HepG2 (cell line): ENCODE measurements around the gene GSDME. TPM values are rescaled to one million over a fixed set of nuclear protein-coding genes. Genes with fewer than 3 reads are reported as not detected.

Experiments used
- EP300 ChIP-seq, 3 experiments: sonication (generic) in 1 of 3; formaldehyde crosslinking in 1 of 3; IDR thresholded peaks; 2 replicates each; pipeline versions ENCODE4 v1.5.1 to v1.6.1; 2011 to 2020; ENCODE audit warnings: low read depth in 2 of 3, low read length in 2 of 3, borderline replicate concordance in 1 of 3, improper control_type of control experiment in 1 of 3, mild to moderate bottlenecking in 1 of 3, missing genetic modification reagents in 1 of 3, moderate library complexity in 1 of 3
- GABPB1 ChIP-seq: IDR thresholded peaks from 2 replicates; pipeline ENCODE4 v1.6.1; 2016; ENCODE audit warnings: mild to moderate bottlenecking, missing genetic modification reagents, moderate library complexity, missing compliant biosample characterization
- GLI4 ChIP-seq: sonication (generic); formaldehyde crosslinking; IDR thresholded peaks from 2 replicates; pipeline ENCODE4 v1.5.1; 2020; ENCODE audit warnings: missing genetic modification reagents, mild to moderate bottlenecking, moderate library complexity, borderline replicate concordance
- HES4 ChIP-seq: sonication (generic); formaldehyde crosslinking; IDR thresholded peaks from 2 replicates; pipeline ENCODE4 v1.9.0; 2021; ENCODE audit warnings: mild to moderate bottlenecking, missing genetic modification reagents, borderline replicate concordance
- NCOR1 ChIP-seq: fragments of 200-600 bp; sonication (generic); IDR thresholded peaks from 2 replicates; pipeline ENCODE4 v1.7.0; 2017; ENCODE audit warnings: antibody characterized with exemption, low read length, borderline replicate concordance
- SMC3 ChIP-seq: IDR thresholded peaks from 2 replicates; pipeline ENCODE4 v1.6.1; 2011; ENCODE audit warnings: low read length, improper control_type of control experiment
- ZNF598 ChIP-seq: sonication (generic); formaldehyde crosslinking; IDR thresholded peaks from 2 replicates; pipeline ENCODE4 v1.5.1; 2020; ENCODE audit warnings: mild to moderate bottlenecking, missing genetic modification reagents, borderline replicate concordance
- ZSCAN20 ChIP-seq: sonication (generic); formaldehyde crosslinking; IDR thresholded peaks from 2 replicates; pipeline ENCODE4 v1.4.0; 2020; ENCODE audit warnings: missing genetic modification reagents, mild to moderate bottlenecking, borderline replicate concordance
- ZSCAN30 ChIP-seq: sonication (generic); formaldehyde crosslinking; IDR thresholded peaks from 2 replicates; pipeline ENCODE4 v1.5.0; 2020; ENCODE audit warnings: mild to moderate bottlenecking, missing genetic modification reagents
- polyA plus RNA-seq, 8 experiments: library from polyadenylated mRNA; depleted of rRNA in 3 of 8; stranded (reverse) in 7 of 8; unstranded in 1 of 8; fragments of >200 nt; fragmentation: Illumina TruSeq in 4 of 8; extraction: Trizol in 4 of 8; gene quantifications; 2 replicates each; pipeline versions ENCODE4 v1.2.1 to v1.2.3, GENCODE V29; 2011 to 2016; ENCODE audit warnings: low read depth in 4 of 8, missing spikeins in 1 of 8, mixed read lengths in 1 of 8; ENCODE audit not compliant: insufficient read depth in 1 of 8
- total RNA-seq, 5 experiments: library from RNA; depleted of rRNA; stranded (reverse); fragments of >200 nt; fragmentation: Illumina TruSeq; extraction: Trizol; gene quantifications; 2 replicates each; pipeline ENCODE4 v1.2.3, GENCODE V29; 2016; ENCODE audit warnings: low read depth in 1 of 5
- TF ChIP-seq, protein P1 (sequence below): sonication (generic); formaldehyde crosslinking; IDR thresholded peaks from 2 replicates; pipeline ENCODE4 v1.4.0; 2020; ENCODE audit warnings: mild to moderate bottlenecking, missing genetic modification reagents, borderline replicate concordance
- TF ChIP-seq, protein P2 (sequence below), 2 experiments: fragments of 450-650 bp in 1 of 2; sonication (generic) in 1 of 2; formaldehyde crosslinking; IDR thresholded peaks; 2 replicates each; pipeline versions ENCODE4 v1.5.0 to v1.8.0; 2020 to 2022; ENCODE audit warnings: mild to moderate bottlenecking in 1 of 2, missing genetic modification reagents in 1 of 2
- TF ChIP-seq, protein P3 (sequence below): IDR thresholded peaks from 2 replicates; pipeline ENCODE4 v1.6.1; 2016; ENCODE audit warnings: low read depth, missing genetic modification reagents, missing compliant biosample characterization
- TF ChIP-seq, protein P4 (sequence below): sonication (generic); formaldehyde crosslinking; IDR thresholded peaks from 2 replicates; pipeline ENCODE4 v1.4.0; 2020; ENCODE audit warnings: missing genetic modification reagents

Gene GSDME
- total and polyA plus RNA-seq, 2 of the 13 experiments (the other 11 are each of a cell fraction or from before 2014, with no cell fraction given): 19.2 to 28.2 TPM

DNA sequence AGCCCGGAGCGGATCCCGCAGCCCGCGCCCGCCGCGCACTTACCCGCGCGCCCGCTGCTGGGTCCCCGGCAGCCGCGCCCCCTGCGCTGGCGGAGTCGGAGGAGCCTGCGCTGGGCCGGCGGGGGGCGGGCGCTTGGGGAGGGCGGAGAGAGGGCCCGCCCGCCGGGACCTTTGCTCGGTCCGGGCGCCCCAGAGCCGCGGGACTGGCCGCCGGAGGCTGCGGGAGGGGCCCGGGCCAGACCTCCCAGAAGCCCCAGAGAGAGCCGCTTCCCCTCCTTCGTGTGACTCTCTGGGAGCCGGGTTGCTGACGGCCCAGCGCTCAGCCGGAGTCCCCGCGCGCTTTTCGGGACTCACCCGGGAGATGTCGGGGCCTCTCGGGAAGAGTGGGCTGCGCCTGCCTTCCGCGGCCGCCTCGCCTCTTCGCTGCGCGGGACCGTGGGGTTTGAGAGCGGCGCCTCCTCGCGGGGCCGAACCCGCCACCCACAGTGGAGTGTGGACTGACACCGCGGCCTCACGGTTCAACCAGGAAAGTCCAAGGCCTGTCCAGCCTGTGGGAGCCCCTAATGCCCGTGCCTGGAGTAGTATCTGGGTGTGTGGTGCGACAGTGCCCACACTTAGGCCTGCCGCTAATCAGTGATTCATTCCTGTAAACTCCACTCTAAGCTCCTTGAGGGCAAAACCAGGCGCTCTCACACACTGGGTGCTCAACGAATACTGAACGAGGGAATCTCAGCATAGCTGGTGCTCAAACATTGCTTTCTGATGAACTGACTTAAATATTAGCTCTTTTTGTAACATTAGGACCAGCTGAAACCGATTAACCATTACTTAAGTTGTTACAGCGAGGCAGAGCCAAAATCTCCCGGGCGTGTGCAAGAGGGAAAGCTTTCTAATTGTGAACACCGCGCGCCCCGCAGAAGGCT lies at the start of gene GSDME (continued):
- TF ChIP-seq GLI4 (CRISPR knock-in tag) (no peak), GABPB1 (CRISPR knock-in tag) (peak; percentile 61; the same call in 1 of the 2 replicates), SMC3 (no peak), EP300 (IDR thresholded peaks at IDR 0.05; ENCODE audit: low read depth in 2 of 2, low read length in 2 of 2) (no peak), EP300 (CRISPR knock-in tag; IDR thresholded peaks at IDR 0.05; ENCODE audit: borderline replicate concordance) (no peak), ZNF598 (CRISPR knock-in tag) (0 out of 2 replicates have a peak, but pooled peaks have one; percentile 10), ZSCAN30 (CRISPR knock-in tag) (no peak), NCOR1 (no peak), HES4 (CRISPR knock-in tag) (no peak), ZSCAN20 (0 out of 2 replicates have a peak, but pooled peaks have one; percentile 70)
- TF ChIP-seq, protein P1, sequence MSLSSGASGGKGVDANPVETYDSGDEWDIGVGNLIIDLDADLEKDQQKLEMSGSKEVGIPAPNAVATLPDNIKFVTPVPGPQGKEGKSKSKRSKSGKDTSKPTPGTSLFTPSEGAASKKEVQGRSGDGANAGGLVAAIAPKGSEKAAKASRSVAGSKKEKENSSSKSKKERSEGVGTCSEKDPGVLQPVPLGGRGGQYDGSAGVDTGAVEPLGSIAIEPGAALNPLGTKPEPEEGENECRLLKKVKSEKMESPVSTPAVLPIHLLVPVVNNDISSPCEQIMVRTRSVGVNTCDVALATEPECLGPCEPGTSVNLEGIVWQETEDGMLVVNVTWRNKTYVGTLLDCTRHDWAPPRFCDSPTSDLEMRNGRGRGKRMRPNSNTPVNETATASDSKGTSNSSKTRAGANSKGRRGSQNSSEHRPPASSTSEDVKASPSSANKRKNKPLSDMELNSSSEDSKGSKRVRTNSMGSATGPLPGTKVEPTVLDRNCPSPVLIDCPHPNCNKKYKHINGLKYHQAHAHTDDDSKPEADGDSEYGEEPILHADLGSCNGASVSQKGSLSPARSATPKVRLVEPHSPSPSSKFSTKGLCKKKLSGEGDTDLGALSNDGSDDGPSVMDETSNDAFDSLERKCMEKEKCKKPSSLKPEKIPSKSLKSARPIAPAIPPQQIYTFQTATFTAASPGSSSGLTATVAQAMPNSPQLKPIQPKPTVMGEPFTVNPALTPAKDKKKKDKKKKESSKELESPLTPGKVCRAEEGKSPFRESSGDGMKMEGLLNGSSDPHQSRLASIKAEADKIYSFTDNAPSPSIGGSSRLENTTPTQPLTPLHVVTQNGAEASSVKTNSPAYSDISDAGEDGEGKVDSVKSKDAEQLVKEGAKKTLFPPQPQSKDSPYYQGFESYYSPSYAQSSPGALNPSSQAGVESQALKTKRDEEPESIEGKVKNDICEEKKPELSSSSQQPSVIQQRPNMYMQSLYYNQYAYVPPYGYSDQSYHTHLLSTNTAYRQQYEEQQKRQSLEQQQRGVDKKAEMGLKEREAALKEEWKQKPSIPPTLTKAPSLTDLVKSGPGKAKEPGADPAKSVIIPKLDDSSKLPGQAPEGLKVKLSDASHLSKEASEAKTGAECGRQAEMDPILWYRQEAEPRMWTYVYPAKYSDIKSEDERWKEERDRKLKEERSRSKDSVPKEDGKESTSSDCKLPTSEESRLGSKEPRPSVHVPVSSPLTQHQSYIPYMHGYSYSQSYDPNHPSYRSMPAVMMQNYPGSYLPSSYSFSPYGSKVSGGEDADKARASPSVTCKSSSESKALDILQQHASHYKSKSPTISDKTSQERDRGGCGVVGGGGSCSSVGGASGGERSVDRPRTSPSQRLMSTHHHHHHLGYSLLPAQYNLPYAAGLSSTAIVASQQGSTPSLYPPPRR (CRISPR knock-in tag): no peak
- TF ChIP-seq, protein P2, sequence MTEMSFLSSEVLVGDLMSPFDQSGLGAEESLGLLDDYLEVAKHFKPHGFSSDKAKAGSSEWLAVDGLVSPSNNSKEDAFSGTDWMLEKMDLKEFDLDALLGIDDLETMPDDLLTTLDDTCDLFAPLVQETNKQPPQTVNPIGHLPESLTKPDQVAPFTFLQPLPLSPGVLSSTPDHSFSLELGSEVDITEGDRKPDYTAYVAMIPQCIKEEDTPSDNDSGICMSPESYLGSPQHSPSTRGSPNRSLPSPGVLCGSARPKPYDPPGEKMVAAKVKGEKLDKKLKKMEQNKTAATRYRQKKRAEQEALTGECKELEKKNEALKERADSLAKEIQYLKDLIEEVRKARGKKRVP (CRISPR knock-in tag; IDR thresholded peaks at IDR 0.05): no peak
- TF ChIP-seq, protein P3, sequence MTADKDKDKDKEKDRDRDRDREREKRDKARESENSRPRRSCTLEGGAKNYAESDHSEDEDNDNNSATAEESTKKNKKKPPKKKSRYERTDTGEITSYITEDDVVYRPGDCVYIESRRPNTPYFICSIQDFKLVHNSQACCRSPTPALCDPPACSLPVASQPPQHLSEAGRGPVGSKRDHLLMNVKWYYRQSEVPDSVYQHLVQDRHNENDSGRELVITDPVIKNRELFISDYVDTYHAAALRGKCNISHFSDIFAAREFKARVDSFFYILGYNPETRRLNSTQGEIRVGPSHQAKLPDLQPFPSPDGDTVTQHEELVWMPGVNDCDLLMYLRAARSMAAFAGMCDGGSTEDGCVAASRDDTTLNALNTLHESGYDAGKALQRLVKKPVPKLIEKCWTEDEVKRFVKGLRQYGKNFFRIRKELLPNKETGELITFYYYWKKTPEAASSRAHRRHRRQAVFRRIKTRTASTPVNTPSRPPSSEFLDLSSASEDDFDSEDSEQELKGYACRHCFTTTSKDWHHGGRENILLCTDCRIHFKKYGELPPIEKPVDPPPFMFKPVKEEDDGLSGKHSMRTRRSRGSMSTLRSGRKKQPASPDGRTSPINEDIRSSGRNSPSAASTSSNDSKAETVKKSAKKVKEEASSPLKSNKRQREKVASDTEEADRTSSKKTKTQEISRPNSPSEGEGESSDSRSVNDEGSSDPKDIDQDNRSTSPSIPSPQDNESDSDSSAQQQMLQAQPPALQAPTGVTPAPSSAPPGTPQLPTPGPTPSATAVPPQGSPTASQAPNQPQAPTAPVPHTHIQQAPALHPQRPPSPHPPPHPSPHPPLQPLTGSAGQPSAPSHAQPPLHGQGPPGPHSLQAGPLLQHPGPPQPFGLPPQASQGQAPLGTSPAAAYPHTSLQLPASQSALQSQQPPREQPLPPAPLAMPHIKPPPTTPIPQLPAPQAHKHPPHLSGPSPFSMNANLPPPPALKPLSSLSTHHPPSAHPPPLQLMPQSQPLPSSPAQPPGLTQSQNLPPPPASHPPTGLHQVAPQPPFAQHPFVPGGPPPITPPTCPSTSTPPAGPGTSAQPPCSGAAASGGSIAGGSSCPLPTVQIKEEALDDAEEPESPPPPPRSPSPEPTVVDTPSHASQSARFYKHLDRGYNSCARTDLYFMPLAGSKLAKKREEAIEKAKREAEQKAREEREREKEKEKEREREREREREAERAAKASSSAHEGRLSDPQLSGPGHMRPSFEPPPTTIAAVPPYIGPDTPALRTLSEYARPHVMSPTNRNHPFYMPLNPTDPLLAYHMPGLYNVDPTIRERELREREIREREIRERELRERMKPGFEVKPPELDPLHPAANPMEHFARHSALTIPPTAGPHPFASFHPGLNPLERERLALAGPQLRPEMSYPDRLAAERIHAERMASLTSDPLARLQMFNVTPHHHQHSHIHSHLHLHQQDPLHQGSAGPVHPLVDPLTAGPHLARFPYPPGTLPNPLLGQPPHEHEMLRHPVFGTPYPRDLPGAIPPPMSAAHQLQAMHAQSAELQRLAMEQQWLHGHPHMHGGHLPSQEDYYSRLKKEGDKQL (CRISPR knock-in tag): no peak
- TF ChIP-seq, protein P4, sequence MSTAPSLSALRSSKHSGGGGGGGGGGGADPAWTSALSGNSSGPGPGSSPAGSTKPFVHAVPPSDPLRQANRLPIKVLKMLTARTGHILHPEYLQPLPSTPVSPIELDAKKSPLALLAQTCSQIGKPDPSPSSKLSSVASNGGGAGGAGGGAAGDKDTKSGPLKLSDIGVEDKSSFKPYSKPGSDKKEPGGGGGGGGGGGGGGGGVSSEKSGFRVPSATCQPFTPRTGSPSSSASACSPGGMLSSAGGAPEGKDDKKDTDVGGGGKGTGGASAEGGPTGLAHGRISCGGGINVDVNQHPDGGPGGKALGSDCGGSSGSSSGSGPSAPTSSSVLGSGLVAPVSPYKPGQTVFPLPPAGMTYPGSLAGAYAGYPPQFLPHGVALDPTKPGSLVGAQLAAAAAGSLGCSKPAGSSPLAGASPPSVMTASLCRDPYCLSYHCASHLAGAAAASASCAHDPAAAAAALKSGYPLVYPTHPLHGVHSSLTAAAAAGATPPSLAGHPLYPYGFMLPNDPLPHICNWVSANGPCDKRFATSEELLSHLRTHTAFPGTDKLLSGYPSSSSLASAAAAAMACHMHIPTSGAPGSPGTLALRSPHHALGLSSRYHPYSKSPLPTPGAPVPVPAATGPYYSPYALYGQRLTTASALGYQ: no peak
